ENCODE measurements around the gene RYR2. TPM values are rescaled to one million over a fixed set of nuclear protein-coding genes. Genes with fewer than 3 reads are reported as not detected.

RYR2 gene
- total RNA-seq, 2 experiments from 2014 or later, result not detected

DNA sequence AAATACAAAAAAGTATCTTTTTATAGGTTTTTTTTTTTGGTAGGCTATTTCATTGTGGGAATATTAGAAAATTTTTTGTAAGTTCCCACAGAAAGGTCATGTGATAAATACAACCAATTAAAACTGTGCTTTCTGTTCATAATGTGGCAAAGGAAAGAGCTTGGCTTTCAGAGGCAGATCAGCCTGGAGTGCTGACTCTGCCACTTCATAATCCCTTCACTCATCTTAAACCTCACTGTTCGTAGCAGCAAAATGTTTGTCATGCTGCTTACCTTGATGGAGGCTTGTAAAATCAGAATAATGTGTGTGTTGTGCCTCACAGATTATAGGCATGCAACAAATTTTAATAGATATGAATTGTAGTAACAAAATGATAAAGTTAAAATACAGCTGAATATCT is 671.9 kb downstream of the RYR2 start:
- Histone ChIP-seq H3K4me1 (ENCODE audit: insufficient read depth, low read length, poor library complexity, severe bottlenecking) (no peaks in the 10 kb centered on the region), H3K4me2 (ENCODE audit: low read length) (no peak overlapping the region), H3K9me2 (ENCODE audit: insufficient read depth, low read length) (no peaks in the 10 kb centered on the region), H3K36me3 (ENCODE audit: insufficient read depth, low read length) (no peaks in the 10 kb centered on the region), H4K20me1 (ENCODE audit: insufficient read depth, low read length) (no peaks in the 10 kb centered on the region), H3K4me3 (ENCODE audit: low read depth, low read length, poor library complexity, severe bottlenecking) (no peak overlapping the region), H3K9me3 (ENCODE audit: low read length) (no peaks in the 10 kb centered on the region), H3K79me2 (ENCODE audit: insufficient read depth, low read depth, low read length) (no peaks in the 10 kb centered on the region), H3K27ac (ENCODE audit: low read depth, low read length, poor library complexity, severe bottlenecking) (no peak overlapping the region), H2AFZ (ENCODE audit: low read length) (no peak overlapping the region)
- TF ChIP-seq EZH2phosphoT487 (IDR thresholded peaks at IDR 0.05; ENCODE audit: borderline replicate concordance, low read depth, low read length), result no peak
- TF ChIP-seq, protein P1, sequence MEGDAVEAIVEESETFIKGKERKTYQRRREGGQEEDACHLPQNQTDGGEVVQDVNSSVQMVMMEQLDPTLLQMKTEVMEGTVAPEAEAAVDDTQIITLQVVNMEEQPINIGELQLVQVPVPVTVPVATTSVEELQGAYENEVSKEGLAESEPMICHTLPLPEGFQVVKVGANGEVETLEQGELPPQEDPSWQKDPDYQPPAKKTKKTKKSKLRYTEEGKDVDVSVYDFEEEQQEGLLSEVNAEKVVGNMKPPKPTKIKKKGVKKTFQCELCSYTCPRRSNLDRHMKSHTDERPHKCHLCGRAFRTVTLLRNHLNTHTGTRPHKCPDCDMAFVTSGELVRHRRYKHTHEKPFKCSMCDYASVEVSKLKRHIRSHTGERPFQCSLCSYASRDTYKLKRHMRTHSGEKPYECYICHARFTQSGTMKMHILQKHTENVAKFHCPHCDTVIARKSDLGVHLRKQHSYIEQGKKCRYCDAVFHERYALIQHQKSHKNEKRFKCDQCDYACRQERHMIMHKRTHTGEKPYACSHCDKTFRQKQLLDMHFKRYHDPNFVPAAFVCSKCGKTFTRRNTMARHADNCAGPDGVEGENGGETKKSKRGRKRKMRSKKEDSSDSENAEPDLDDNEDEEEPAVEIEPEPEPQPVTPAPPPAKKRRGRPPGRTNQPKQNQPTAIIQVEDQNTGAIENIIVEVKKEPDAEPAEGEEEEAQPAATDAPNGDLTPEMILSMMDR (conservative IDR thresholded peaks at IDR 0.05; ENCODE audit: low read length), result no peak
- DNase-seq (ENCODE audit: low spot score), result no peak
- intact Hi-C loops (cut with micrococcal nuclease; ENCODE audit: unreplicated experiment), result no loop called here
- BruUV-seq (replicated peaks), result no TSS peak
- ChIA-PET CTCF (ENCODE audit: unreplicated experiment) (no interaction called here), POLR2A (interaction anchor here (0.8 kb wide), 1 partner anchor 26 kb away, joined by 3 read pairs; no protein-coding TSS in a partner anchor)

DNA sequence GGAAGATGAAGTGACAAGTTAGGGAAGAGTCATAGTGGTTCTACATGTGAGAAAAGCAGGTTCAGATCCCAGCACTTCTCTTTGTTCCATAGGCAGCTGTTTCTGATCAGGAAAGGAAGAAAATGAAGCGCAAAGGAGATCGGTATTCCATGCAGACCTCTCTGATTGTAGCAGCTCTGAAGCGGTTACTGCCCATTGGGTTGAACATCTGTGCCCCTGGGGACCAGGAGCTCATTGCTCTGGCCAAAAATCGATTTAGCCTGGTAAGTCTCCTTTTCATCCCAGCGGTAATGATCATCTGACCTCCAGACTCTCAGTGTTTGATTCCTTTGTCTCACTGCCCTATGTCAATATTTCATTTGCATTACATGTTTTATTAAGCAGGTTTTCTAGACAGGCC is 675.1 kb downstream of the RYR2 start:
- no peak for DNase-seq (ENCODE audit: low spot score)
- BruUV-seq (replicated peaks), result no TSS peak
- Histone ChIP-seq H3K4me3 (ENCODE audit: low read depth, low read length, poor library complexity, severe bottlenecking) (no peak overlapping the region), H3K27ac (ENCODE audit: low read depth, low read length, poor library complexity, severe bottlenecking) (no peak overlapping the region), H3K4me1 (ENCODE audit: insufficient read depth, low read length, poor library complexity, severe bottlenecking) (no peaks in the 10 kb centered on the region), H3K36me3 (ENCODE audit: insufficient read depth, low read length) (no peaks in the 10 kb centered on the region), H3K4me2 (ENCODE audit: low read length) (no peak overlapping the region), H4K20me1 (ENCODE audit: insufficient read depth, low read length) (no peaks in the 10 kb centered on the region), H3K9me2 (ENCODE audit: insufficient read depth, low read length) (no peaks in the 10 kb centered on the region), H3K79me2 (ENCODE audit: insufficient read depth, low read depth, low read length) (no peaks in the 10 kb centered on the region), H2AFZ (ENCODE audit: low read length) (no peak overlapping the region), H3K9me3 (ENCODE audit: low read length) (no peaks in the 10 kb centered on the region)
- POLR2A ChIA-PET, result no interaction called here
- intact Hi-C loops (cut with micrococcal nuclease; ENCODE audit: unreplicated experiment), result no loop called here
- CTCF ChIA-PET (ENCODE audit: unreplicated experiment), result no interaction called here
- TF ChIP-seq, protein P1 (conservative IDR thresholded peaks at IDR 0.05; ENCODE audit: low read length), result no peak
- no peak for TF ChIP-seq EZH2phosphoT487 (IDR thresholded peaks at IDR 0.05; ENCODE audit: borderline replicate concordance, low read depth, low read length)

DNA sequence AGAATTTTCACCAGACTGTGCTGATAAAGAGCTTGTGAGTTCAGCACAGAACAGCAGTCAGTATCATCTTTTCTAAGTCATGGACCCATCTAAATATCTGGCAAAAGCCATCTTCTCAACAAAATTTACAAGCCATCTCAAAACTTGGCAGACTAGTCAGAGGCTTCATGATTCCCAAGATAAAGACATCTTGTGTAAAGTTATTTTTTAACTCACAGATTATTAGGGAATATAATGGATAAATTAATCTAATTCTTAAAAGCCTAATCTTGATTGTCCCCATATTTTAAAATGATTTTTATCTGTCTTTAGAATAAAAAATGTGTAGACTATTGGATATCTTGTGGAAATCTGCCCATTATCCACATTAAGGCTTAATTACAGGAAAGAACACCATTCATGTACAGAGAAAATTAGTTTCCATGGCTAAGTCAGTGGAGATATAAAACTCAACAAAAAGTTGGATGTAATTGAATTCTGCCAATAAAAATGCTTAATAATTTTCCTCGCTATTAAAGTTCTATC is 688.9 kb downstream of the RYR2 start:
- Histone ChIP-seq H3K27ac (ENCODE audit: low read depth, low read length, poor library complexity, severe bottlenecking) (no peak overlapping the region), H3K79me2 (ENCODE audit: insufficient read depth, low read depth, low read length) (no peaks in the 10 kb centered on the region), H3K4me1 (ENCODE audit: insufficient read depth, low read length, poor library complexity, severe bottlenecking) (no peaks in the 10 kb centered on the region), H3K4me2 (ENCODE audit: low read length) (no peak overlapping the region), H3K4me3 (ENCODE audit: low read depth, low read length, poor library complexity, severe bottlenecking) (no peak overlapping the region), H3K9me3 (ENCODE audit: low read length) (no peaks in the 10 kb centered on the region), H3K9me2 (ENCODE audit: insufficient read depth, low read length) (no peaks in the 10 kb centered on the region), H3K36me3 (ENCODE audit: insufficient read depth, low read length) (no peaks in the 10 kb centered on the region), H2AFZ (ENCODE audit: low read length) (no peak overlapping the region), H4K20me1 (ENCODE audit: insufficient read depth, low read length) (no peaks in the 10 kb centered on the region)
- intact Hi-C loops (cut with micrococcal nuclease; ENCODE audit: unreplicated experiment), result no loop called here
- no peak for DNase-seq (ENCODE audit: low spot score)
- POLR2A ChIA-PET, result no interaction called here
- TF ChIP-seq, protein P1 (conservative IDR thresholded peaks at IDR 0.05; ENCODE audit: low read length), result no peak
- TF ChIP-seq EZH2phosphoT487 (IDR thresholded peaks at IDR 0.05; ENCODE audit: borderline replicate concordance, low read depth, low read length), result no peak
- CTCF ChIA-PET (ENCODE audit: unreplicated experiment), result no interaction called here
- no TSS peak for BruUV-seq (replicated peaks)
